SJCRH30 (cell line): ENCODE results near the gene DNTTIP2. TPM values are rescaled to one million over a fixed set of nuclear protein-coding genes. Genes with fewer than 3 reads are reported as not detected.
A peak's percentile ranks its signal among the peaks of the same experiment; 100 is the strongest.

Source experiments
- DNase-seq, 2 experiments: peaks; one replicate each; pipeline ENCODE4 v3.0.0-alpha.2; 2015 to 2020
- H3K27ac ChIP-seq: fragments of 250-450 bp; sonication (Bioruptor Pico); 2 replicates; pipeline ENCODE4 v1.5.1; 2020; ENCODE audit warnings: mild to moderate bottlenecking, moderate library complexity
- H3K27me3 ChIP-seq: fragments of 250-450 bp; sonication (Bioruptor Pico); 2 replicates; pipeline ENCODE4 v1.5.1; 2020; ENCODE audit warnings: mild to moderate bottlenecking, moderate library complexity
- H3K36me3 ChIP-seq: fragments of 250-450 bp; sonication (Bioruptor Pico); 2 replicates; pipeline ENCODE4 v1.5.1; 2020; ENCODE audit warnings: mild to moderate bottlenecking, moderate library complexity
- H3K4me1 ChIP-seq: fragments of 250-450 bp; sonication (Bioruptor Pico); 2 replicates; pipeline ENCODE4 v1.5.1; 2020; ENCODE audit warnings: mild to moderate bottlenecking, moderate library complexity
- H3K4me3 ChIP-seq: fragments of 250-450 bp; sonication (Bioruptor Pico); 2 replicates; pipeline ENCODE4 v1.5.1; 2020; ENCODE audit warnings: mild to moderate bottlenecking, moderate library complexity
- H3K9me3 ChIP-seq: fragments of 250-450 bp; sonication (Bioruptor Pico); replicated peaks from 2 replicates; pipeline ENCODE4 v1.5.1; 2020; ENCODE audit warnings: mild to moderate bottlenecking, moderate library complexity
- total RNA-seq: library from RNA; depleted of rRNA; stranded (reverse); fragments of >200 nt; shearing (Covaris generic); gene quantifications from 2 replicates; pipeline ENCODE4 v1.2.3, GENCODE V29; 2014; rRNA removed

DNTTIP2 gene
- total RNA-seq, 1 experiment from 2014 or later, result 79.8 TPM

- peak in 1 of 2 experiments; percentile 45 for DNase-seq
- Histone ChIP-seq H3K4me3 (no peak overlapping the region), H3K27ac (peak overlapping the region; percentile 53; the same call in 1 of the 2 replicates), H3K27me3 (no peaks in the 10 kb centered on the region), H3K36me3 (no peaks in the 10 kb centered on the region), H3K9me3 (no peaks in the 10 kb centered on the region), H3K4me1 (peaks cover 53% of the 10 kb centered on the region)
These were observed 61.0 kb downstream of the DNTTIP2 start for GRCh38 chr1:93817819-93818569.

GRCh38 chr1:93816970-93817678 is 61.9 kb downstream of the DNTTIP2 start:
- Histone ChIP-seq H3K4me1 (peaks cover 55% of the 10 kb centered on the region), H3K27ac (peak overlapping the region; percentile 53), H3K4me3 (no peak overlapping the region), H3K36me3 (no peaks in the 10 kb centered on the region), H3K27me3 (no peaks in the 10 kb centered on the region), H3K9me3 (no peaks in the 10 kb centered on the region)
- peak; percentile 71 to 88 for DNase-seq

Other genes starting within 250 kb of the DNTTIP2 start
- 30.0 and 30.8 TPM in 2 replicates for gene BCAR3, start 197.4 kb downstream of the DNTTIP2 start, total RNA-seq
- 6.3 and 7.2 TPM in 2 replicates for gene GCLM, start 30.2 kb upstream of the DNTTIP2 start, total RNA-seq
- gene ABCA4, start 241.9 kb upstream of the DNTTIP2 start, total RNA-seq, result 0.08 TPM in 2 replicates